NCI-H460 (cell line): ENCODE measurements around the gene VMA21. TPM values are rescaled to one million over a fixed set of nuclear protein-coding genes. Genes with fewer than 3 reads are reported as not detected.

Experiments
- total RNA-seq: library from RNA; depleted of rRNA; stranded (reverse); fragments of >200 nt; shearing (Covaris generic); gene quantifications from 2 replicates; pipeline ENCODE4 v1.2.3, GENCODE V29; 2014; rRNA removed

Gene VMA21
- total RNA-seq, 1 experiment from 2014 or later: 126 TPM

Other genes starting within 250 kb of the VMA21 start
- not detected in 2 replicates for gene GPR50, start 220.6 kb upstream of the VMA21 start, total RNA-seq
- not detected in 2 replicates for gene PASD1, start 166.5 kb downstream of the VMA21 start, total RNA-seq